ENCODE measurements around the gene GLCCI1.

DNA sequence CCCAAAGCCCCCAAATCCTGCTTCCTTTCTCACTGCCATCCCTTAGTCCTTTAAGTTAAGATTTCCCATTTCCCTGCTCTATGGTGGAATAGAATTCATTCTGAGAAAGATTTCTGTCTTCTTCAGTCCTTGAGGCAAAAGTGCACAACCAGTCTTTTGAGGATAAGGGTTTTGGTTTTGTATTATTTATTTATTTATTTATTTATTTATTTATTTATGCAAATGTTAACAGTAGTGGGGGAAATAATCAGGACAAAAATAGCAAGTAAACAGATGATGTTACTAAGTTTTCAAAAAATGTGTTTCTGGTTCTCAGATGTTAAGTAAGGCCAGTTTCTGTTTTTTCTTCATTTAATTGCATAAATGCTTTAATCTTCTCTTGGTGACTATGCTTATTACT, 84.2 kb downstream of the GLCCI1 start:
- no peak for TF ChIP-seq POLR2A (IDR thresholded peaks at IDR 0.05)
- TF ChIP-seq, protein P1, sequence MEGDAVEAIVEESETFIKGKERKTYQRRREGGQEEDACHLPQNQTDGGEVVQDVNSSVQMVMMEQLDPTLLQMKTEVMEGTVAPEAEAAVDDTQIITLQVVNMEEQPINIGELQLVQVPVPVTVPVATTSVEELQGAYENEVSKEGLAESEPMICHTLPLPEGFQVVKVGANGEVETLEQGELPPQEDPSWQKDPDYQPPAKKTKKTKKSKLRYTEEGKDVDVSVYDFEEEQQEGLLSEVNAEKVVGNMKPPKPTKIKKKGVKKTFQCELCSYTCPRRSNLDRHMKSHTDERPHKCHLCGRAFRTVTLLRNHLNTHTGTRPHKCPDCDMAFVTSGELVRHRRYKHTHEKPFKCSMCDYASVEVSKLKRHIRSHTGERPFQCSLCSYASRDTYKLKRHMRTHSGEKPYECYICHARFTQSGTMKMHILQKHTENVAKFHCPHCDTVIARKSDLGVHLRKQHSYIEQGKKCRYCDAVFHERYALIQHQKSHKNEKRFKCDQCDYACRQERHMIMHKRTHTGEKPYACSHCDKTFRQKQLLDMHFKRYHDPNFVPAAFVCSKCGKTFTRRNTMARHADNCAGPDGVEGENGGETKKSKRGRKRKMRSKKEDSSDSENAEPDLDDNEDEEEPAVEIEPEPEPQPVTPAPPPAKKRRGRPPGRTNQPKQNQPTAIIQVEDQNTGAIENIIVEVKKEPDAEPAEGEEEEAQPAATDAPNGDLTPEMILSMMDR (IDR thresholded peaks at IDR 0.05) = no peak

Data from tibial nerve (tissue), 3 donors.